ENCODE measurements around the gene CERS4.
"Not testable (repeated sequence)": the region's sequence is repeated elsewhere in the genome, so short reads cannot be mapped to it uniquely, and the experiment has no call there.

Gene CERS4

GRCh38 chr19:8269724-8270123 lies 60.6 kb downstream of the CERS4 start:
- no peak for DNase-seq

- not testable (repeated sequence) for DNase-seq
These were observed 67.3 kb downstream of the CERS4 start for GRCh38 chr19:8276508-8276907.

- DNase-seq = not testable (repeated sequence)
These were observed 82.2 kb downstream of the CERS4 start for GRCh38 chr19:8291337-8291736.

- no peak for DNase-seq
These were observed 93.2 kb downstream of the CERS4 start for GRCh38 chr19:8302357-8302691.

- no peak for DNase-seq
These were observed 93.6 kb downstream of the CERS4 start for GRCh38 chr19:8302734-8303133.

GRCh38 chr19:8304841-8305621 lies 95.9 kb downstream of the CERS4 start:
- no peak for DNase-seq

GRCh38 chr19:8305798-8306197 lies 96.6 kb downstream of the CERS4 start:
- DNase-seq = no peak

GRCh38 chr19:8306235-8307054 lies 97.3 kb downstream of the CERS4 start:
- DNase-seq = no peak

- DNase-seq = peak; percentile 30
These were observed 98.3 kb downstream of the CERS4 start for GRCh38 chr19:8307400-8307964.

GRCh38 chr19:8307965-8308866 lies 99.0 kb downstream of the CERS4 start, which contains the start of gene CD320:
TSS of gene CD320 (minus strand) at chr19:8308358. CDS start at chr19:8308290, 68 bp downstream.
- DNase-seq = peak; percentile 93

GRCh38 chr19:8308891-8309291 lies 99.7 kb downstream of the CERS4 start:
- no peak for DNase-seq

GRCh38 chr19:8310342-8311055 lies 101.3 kb downstream of the CERS4 start:
- DNase-seq = no peak

GRCh38 chr19:8311461-8312260 lies 102.5 kb downstream of the CERS4 start:
- no peak for DNase-seq
